Fibroblast of skin of back (primary cell): ENCODE data around the gene APMAP. TPM values are rescaled to one million over a fixed set of nuclear protein-coding genes. Genes with fewer than 3 reads are reported as not detected.

Experiments used
- DNase-seq: peaks from one replicate; pipeline ENCODE4 v3.0.0-alpha.2; 2013
- polyA plus RNA-seq, 2 experiments: library from polyadenylated mRNA; unstranded; fragments of 120-200 nt; gene quantifications; one replicate each; pipeline ENCODE4 v1.2.1, GENCODE V29; 2013; ENCODE audit not compliant: insufficient read length in 2 of 2

Gene APMAP, protein sequence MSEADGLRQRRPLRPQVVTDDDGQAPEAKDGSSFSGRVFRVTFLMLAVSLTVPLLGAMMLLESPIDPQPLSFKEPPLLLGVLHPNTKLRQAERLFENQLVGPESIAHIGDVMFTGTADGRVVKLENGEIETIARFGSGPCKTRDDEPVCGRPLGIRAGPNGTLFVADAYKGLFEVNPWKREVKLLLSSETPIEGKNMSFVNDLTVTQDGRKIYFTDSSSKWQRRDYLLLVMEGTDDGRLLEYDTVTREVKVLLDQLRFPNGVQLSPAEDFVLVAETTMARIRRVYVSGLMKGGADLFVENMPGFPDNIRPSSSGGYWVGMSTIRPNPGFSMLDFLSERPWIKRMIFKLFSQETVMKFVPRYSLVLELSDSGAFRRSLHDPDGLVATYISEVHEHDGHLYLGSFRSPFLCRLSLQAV
- polyA plus RNA-seq (2013, experiment 1 of 2; ENCODE audit: insufficient read length), result 117 TPM
- 78.8 TPM for polyA plus RNA-seq (2013, experiment 2 of 2; ENCODE audit: insufficient read length)

GRCh38 chr20:24992487-24993205 lies at the start of gene APMAP:
Gene APMAP, minus strand, starts transcription at chr20:24992751. Its CDS starts 63 bp downstream, at chr20:24992688.
- peak; percentile 93 for DNase-seq

DNA sequence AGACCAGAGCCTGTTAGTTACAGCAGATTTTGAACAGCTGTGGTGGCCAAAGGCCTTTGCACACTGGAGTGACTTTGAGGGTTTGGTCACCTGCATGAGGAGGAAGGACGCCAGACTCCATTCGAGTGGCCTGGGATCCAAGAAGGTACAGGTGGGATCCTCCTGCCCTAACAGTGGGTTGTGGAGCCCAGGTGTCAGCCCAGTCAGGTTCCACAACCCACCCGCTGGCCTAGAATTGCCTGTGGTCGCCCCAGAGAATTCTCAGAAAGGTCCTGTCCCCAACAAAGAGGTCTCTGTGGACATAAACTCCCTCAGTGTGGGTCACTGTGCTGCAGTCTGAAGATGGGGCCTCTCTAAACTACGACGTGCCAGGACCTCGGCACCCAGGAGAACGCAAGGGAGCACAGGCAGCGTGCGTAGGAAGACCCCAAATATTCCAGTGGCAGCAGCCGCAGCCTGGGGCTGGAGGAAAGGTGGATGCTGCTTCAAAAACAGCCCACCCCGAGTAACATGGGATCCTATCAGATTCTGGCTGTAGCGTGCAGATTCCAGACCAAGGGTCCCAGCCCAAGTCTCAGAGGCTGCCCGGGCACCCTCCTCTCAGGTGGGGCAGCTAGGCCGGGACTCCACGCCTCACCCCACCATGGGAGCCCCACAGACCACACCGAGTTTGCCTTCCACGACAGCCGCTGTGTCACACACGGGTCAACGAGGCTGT lies 49.4 kb upstream of the APMAP start:
- DNase-seq, result no peak

- peak; percentile 8 for DNase-seq
These were observed 47.9 kb upstream of the APMAP start for GRCh38 chr20:25040438-25040831.

- peak; percentile 7 for DNase-seq
These were observed 47.3 kb upstream of the APMAP start for GRCh38 chr20:25039697-25040437.

- DNase-seq, result no peak
These were observed 46.1 kb upstream of the APMAP start for GRCh38 chr20:25038591-25039015.

- no peak for DNase-seq
These were observed 45.5 kb upstream of the APMAP start for GRCh38 chr20:25038103-25038410.

DNA sequence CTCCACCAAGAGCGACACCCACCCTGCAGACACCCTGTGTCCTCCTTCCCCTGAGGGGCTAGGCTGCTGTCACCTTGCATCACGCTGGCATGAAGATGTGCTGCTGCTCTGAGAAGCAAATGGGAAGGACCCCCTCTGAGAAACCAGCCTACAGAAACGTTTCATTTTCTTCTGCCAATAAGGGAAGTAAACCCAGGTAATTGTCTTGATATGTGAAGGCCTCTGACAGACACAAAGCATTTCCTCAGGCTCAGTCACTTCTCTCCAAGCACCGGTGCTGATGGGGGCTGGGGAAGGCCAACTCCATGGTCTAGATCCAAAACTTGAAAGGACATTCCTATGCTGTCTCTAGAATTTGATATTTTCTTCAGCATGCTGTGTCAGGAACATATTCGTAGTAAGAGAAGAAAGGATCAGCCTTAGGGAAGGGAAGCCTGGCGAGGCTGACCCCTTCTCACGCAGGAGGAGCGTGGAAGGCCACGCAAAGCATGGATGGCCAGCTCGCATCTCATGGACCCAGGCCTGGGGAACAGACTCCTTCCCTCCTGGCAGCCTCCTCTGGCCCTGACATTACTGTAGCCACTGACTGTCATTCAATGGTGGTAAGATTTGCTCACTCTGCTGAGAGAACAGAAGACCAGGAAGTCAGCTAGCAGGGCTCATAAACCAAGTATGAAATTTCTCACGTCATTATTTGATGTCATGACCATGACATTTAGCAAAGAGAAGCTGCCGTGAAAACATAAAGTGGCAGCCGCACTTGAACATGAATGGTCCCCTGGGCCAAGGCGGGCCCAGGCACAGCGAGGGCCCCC lies 44.9 kb upstream of the APMAP start:
- no peak for DNase-seq

- DNase-seq, result no peak
These were observed 43.9 kb upstream of the APMAP start for GRCh38 chr20:25036331-25036936.

- no peak for DNase-seq
These were observed 43.4 kb upstream of the APMAP start for GRCh38 chr20:25035921-25036320.

DNA sequence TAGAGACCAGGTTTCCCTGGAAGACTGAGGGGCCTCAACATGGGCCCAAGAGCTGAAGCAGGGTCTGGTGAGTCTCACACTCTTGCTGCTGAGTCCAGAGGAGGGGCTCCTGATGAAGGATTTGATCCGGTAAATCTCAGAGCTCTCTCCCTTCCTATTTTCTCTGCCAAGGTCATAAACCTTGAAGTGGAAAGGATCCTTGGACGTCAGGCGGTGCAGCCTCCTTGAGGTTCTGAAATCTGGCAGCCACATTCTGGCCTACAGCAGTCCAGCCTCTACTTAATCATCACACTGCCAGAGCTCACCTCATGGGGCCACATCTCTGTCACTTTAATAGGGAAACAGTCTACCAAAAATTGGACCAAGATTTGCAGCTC lies 41.4 kb upstream of the APMAP start:
- no peak for DNase-seq

DNA sequence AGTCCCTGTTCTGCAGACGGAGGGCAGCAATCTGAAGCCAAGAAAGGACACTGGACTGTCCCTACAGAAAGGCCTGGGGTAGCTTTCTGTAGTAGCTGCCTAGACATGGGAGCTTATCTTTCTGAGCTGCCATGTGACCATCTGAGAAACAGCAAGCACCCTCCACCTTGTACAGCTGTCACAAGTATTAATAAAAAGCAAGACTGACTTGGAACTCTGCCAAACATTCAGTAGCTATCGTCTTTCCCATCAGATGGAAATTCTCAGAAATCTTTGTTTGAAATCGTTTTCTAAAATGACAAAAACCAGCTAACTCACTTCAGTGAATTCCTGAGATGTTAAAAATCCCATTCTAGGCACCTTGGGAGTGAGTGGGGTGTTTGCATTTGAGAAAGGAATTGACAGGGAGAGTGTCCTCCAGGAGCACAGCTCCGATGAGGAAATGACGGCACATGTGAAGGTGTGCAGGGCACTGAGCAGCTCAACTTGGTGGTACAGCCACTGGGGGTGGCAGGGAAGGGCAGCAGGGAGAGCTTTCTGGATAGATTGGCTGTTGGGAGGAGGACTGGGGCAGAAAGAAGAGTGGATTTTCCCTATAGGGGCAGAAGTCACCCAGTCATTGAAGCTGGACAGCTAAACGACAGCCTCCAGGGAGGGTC lies 40.8 kb upstream of the APMAP start:
- no peak for DNase-seq

DNA sequence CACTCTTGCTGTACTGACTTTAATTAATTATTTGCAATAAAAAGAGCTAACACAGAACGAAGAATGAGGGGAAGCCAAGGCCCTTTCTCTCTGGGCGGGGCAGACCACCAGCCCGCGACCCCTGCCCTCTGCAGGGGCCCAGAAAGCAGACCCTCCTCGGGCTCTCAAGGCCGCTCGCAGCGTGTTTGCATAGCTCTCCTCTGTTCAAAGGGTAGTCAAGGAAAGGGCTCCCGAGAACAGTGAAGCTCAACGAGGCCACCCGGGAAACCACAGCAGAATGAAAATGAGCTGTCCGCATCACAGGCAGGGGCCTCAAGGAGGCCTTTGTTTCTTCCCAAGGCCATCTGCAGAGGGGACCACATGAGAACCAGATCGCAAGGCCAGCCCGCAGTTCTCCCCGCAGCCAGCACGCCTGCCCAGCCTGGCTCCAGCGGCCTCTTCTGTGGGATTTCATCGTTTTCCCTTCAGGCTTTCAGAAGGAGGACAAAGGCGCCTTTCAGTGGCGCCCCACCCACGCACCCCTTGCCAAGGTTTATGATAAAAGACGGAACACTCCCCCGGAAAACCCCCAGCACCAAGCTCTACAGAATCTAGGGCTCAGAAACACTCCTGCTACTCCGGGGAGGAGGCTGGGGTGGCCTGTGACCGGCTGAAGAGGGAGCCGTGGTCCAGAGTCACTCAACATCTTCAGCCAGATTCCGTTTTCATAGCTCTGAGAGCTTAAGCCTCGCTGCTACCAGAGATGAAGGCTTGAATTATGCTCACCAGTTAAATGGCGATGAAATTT lies 40.1 kb upstream of the APMAP start:
- no peak for DNase-seq

DNA sequence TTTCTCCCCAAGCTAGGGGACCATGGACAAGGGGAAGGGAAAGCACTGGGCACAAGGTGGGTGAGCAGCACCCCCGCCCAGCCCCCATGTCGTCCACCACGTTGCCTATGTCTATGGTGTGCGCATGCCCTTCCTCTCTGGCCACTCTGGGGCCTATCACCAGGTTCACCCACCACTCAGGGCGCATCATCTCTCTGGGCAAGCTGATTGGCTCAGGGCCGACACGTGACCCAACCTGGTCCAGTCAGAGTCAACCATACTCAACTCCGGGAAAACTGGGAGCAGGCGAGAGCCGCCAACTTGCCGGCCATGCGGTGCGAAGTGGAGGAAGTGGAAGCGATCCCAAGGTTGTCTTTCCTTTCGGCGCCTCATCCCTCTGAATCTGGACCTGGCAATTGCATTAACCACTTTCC lies 39.5 kb upstream of the APMAP start:
- DNase-seq, result no peak

DNA sequence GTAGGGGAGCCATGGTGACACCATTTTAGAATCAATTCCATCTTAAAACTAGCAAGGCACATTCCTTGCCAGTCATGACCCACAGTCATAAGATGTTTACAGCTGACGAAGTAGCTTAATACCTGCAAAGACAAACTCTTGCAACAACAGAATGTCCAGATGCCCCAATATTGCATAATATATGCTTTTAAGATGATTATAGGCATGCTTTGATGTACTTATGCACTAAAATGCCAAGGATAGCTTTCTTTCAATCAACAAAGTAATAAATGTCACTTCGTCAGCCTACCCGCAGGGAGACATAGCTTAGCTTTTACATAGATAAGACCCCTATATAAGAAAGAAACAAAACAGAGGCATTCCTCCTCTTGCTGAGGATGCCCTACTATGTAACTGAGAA lies 38.7 kb upstream of the APMAP start:
- DNase-seq, result no peak

DNA sequence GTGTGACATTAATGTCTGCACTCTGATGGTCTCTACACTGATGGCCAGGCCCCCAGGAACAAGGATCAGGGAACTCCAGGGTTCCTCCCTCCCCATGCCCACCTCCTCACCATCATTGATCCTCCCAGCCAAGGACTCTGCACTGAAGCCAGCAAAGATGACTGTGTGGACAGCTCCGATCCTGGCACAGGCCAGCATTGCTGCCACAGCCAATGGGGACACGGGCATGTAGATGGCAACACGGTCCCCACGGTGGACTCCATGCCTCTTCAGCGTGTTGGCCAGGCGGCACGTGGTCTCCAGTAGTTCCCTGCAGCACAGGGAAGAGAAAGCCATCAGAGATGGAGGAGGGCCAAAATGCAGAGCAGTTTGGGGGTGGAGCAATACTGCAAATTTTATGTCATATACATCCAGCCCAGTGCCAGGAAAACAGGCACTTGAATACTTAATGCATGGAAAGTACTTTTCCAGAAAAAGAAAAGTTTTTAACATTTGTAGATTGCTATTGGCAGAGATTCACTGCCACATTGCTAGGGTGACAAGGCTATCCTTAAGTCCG lies 38.2 kb upstream of the APMAP start:
- no peak for DNase-seq

- DNase-seq, result no peak
These were observed 37.6 kb upstream of the APMAP start for GRCh38 chr20:25030007-25030648.

DNA sequence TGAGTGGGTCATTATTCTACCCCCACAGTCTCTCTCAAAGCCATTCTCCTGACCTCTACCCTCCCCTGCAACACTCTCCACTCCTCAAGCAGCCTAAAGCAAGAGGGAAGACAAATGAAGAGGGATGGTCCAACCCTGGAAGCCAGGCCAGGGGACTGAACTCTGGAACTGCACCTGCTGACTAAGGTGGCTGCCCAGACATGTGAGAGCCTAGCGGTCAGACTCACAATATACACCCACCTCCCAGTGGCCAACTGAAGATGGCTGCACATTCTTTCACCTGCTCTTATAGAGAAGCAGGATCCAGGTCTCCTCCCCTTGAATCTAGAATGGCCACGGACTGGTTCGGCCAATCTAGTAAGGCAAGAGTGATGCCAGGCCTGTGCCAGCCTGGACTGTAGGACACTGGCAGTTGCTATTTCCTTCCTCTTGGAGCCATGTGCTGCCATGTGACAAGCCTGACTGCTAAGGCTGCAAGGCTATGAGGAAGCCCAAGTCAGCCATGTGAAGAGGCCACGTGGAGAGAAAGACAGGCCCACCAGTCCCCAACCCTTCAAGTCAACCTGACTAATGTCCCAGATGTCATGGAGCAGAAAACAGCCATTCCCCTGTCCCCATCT lies 33.5 kb upstream of the APMAP start:
- no peak for DNase-seq

GRCh38 chr20:25025091-25025861 lies 32.7 kb upstream of the APMAP start:
- DNase-seq, result no peak
